Measurements from ENCODE around the gene SIAH3.

Gene SIAH3

DNA sequence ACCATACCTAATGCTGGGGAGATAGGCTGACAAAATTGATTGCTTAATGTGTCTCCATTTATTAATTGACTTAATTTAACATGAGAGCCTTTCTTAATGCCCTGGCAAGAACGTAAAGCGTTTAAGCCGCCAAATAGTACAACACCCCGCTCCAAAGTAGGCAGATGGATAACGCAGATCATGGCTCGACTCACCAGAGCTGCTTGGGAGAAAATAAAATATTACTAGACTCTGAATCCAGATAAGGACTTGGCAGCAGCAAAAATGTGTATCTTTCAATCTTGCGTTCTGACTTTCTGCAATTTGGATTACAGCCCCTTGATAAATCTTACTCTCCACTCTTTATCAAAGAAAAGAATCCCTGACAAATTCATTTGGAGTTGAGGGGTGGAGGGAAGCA, 403 bp upstream of the SIAH3 start:
- no peak overlapping the region for H3K4me3 ChIP-seq (ENCODE audit: low read depth, low read length)
- CTCF ChIA-PET: no interaction called here
- POLR2A ChIA-PET: no interaction called here
- no peak overlapping the region for H3K27ac ChIP-seq (ENCODE audit: extremely low read depth, low read depth, low read length)
- TF ChIP-seq ZNF707 (tag by site-specific recombination; IDR thresholded peaks at IDR 0.05) (no peak), IKZF3 (tag by site-specific recombination; IDR thresholded peaks at IDR 0.05) (no peak), ZNF610 (tag by site-specific recombination; IDR thresholded peaks at IDR 0.05; ENCODE audit: borderline replicate concordance) (no peak), GFI1B (tag by site-specific recombination; IDR thresholded peaks at IDR 0.05) (no peak), ZNF530 (tag by site-specific recombination; IDR thresholded peaks at IDR 0.05; ENCODE audit: low read depth) (no peak), ZNF274 (IDR thresholded peaks at IDR 0.05; ENCODE audit: low read length) (no peak), ZNF274 (tag by site-specific recombination; IDR thresholded peaks at IDR 0.05; ENCODE audit: borderline replicate concordance) (no peak), MYNN (tag by site-specific recombination; IDR thresholded peaks at IDR 0.05; ENCODE audit: borderline replicate concordance) (no peak), ZFP69B (tag by site-specific recombination; IDR thresholded peaks at IDR 0.05) (no peak), ZNF600 (tag by site-specific recombination; IDR thresholded peaks at IDR 0.05) (no peak)
- TF ChIP-seq, protein P1, sequence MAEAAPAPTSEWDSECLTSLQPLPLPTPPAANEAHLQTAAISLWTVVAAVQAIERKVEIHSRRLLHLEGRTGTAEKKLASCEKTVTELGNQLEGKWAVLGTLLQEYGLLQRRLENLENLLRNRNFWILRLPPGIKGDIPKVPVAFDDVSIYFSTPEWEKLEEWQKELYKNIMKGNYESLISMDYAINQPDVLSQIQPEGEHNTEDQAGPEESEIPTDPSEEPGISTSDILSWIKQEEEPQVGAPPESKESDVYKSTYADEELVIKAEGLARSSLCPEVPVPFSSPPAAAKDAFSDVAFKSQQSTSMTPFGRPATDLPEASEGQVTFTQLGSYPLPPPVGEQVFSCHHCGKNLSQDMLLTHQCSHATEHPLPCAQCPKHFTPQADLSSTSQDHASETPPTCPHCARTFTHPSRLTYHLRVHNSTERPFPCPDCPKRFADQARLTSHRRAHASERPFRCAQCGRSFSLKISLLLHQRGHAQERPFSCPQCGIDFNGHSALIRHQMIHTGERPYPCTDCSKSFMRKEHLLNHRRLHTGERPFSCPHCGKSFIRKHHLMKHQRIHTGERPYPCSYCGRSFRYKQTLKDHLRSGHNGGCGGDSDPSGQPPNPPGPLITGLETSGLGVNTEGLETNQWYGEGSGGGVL (tag by site-specific recombination; IDR thresholded peaks at IDR 0.05): no peak
- 0 out of 2 replicates have a peak, but pooled peaks cover 2% of the 10 kb centered on the region for H3K4me1 ChIP-seq (ENCODE audit: control insufficient read depth, insufficient read depth, low read length)
- H3K36me3 ChIP-seq (ENCODE audit: control insufficient read depth in 2 of 2, insufficient read depth in 1 of 2, low read length in 2 of 2): no peaks in the 10 kb centered on the region
- H3K9me3 ChIP-seq (ENCODE audit: control insufficient read depth, insufficient read depth, low read depth, low read length): no peaks in the 10 kb centered on the region

DNA sequence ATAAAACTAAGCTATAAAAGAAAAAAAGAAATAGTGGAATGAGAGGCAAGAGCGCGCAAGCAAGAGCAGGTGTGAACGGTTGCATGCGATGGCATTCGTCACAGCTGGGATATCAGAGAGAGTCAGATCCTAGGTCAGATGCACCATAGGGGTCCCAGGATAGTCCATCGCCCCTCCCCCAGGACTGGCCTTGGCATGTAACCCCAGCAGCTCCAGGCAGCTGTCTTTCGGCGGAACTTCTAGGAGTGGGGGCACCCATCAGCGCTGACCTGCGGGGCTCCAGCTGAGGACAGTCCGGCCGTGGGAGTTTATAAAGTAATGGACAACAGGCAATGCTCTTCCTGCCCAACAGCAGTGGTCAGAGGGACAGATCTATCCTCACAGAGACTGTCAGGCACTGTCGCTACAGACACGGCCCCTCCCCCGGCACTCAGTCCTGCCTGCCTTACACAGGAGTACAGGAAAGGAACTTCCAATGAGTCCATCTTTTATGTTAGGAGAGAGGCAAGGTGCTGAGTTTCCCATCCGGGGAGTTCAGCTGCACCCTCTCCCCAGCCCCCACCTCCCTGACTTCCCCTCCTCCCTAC, 1.4 kb downstream of the SIAH3 start:
- ChIA-PET POLR2A (interaction anchor here (0.5 kb wide), 1 partner anchor 909 kb away, joined by 6 read pairs; no protein-coding TSS in a partner anchor), CTCF (interaction anchor here (0.7 kb wide), 1 partner anchor 1802 kb away, joined by 3 read pairs; no protein-coding TSS in a partner anchor)
- H3K4me3 ChIP-seq (ENCODE audit: low read depth, low read length): no peak overlapping the region; the same call in 1 of the 2 replicates
- 0 out of 2 replicates have a peak, but pooled peaks cover 2% of the 10 kb centered on the region for H3K4me1 ChIP-seq (ENCODE audit: control insufficient read depth, insufficient read depth, low read length)
- no peaks in the 10 kb centered on the region for H3K36me3 ChIP-seq (ENCODE audit: control insufficient read depth in 2 of 2, insufficient read depth in 1 of 2, low read length in 2 of 2)
- H3K27ac ChIP-seq (ENCODE audit: extremely low read depth, low read depth, low read length): no peak overlapping the region
- H3K9me3 ChIP-seq (ENCODE audit: control insufficient read depth, insufficient read depth, low read depth, low read length): no peaks in the 10 kb centered on the region
- TF ChIP-seq REPIN1 (tag by site-specific recombination; IDR thresholded peaks at IDR 0.05; ENCODE audit: low read depth): no peak

DNA sequence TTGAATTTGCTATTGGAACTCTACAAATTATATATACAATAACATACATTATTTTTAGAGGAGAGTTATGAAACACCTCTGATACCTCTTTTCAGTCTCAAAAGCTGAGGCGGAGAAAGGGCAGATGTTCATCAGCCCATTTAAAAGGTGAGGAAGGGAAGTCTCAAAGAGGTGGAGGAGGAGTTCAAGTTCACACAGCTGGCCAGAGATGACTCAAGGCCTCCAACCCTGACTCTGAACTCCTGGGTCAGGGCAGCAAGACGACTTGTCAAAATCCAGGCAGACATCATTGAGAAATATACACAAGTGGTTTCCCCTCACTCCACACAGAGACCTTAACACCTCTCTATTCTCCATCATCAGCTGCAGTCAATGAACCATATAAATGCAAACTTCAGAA, 2.1 kb downstream of the SIAH3 start:
- no peaks in the 10 kb centered on the region for H3K9me3 ChIP-seq (ENCODE audit: control insufficient read depth, insufficient read depth, low read depth, low read length)
- H3K36me3 ChIP-seq (ENCODE audit: control insufficient read depth in 2 of 2, insufficient read depth in 1 of 2, low read length in 2 of 2): no peaks in the 10 kb centered on the region
- ChIA-PET CTCF (interaction anchor here (0.7 kb wide), 1 partner anchor 1801 kb away, joined by 3 read pairs; no protein-coding TSS in a partner anchor), POLR2A (interaction anchor here (0.5 kb wide), 1 partner anchor 910 kb away, joined by 6 read pairs; no protein-coding TSS in a partner anchor)
- no peak overlapping the region for H3K4me3 ChIP-seq (ENCODE audit: low read depth, low read length)
- H3K27ac ChIP-seq (ENCODE audit: extremely low read depth, low read depth, low read length): no peak overlapping the region
- H3K4me1 ChIP-seq (ENCODE audit: control insufficient read depth, insufficient read depth, low read length): 0 out of 2 replicates have a peak, but pooled peaks cover 2% of the 10 kb centered on the region
- TF ChIP-seq, protein P2, sequence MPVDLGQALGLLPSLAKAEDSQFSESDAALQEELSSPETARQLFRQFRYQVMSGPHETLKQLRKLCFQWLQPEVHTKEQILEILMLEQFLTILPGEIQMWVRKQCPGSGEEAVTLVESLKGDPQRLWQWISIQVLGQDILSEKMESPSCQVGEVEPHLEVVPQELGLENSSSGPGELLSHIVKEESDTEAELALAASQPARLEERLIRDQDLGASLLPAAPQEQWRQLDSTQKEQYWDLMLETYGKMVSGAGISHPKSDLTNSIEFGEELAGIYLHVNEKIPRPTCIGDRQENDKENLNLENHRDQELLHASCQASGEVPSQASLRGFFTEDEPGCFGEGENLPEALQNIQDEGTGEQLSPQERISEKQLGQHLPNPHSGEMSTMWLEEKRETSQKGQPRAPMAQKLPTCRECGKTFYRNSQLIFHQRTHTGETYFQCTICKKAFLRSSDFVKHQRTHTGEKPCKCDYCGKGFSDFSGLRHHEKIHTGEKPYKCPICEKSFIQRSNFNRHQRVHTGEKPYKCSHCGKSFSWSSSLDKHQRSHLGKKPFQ (tag by site-specific recombination; IDR thresholded peaks at IDR 0.05): no peak
- TF ChIP-seq ZNF76 (tag by site-specific recombination; IDR thresholded peaks at IDR 0.05; ENCODE audit: borderline replicate concordance, low read depth) (no peak), ZNF394 (tag by site-specific recombination; IDR thresholded peaks at IDR 0.05; ENCODE audit: borderline replicate concordance) (no peak), ZNF549 (tag by site-specific recombination; IDR thresholded peaks at IDR 0.05) (no peak), ZBTB8A (tag by site-specific recombination; IDR thresholded peaks at IDR 0.05) (no peak), ZNF140 (tag by site-specific recombination; IDR thresholded peaks at IDR 0.05) (no peak), ZNF302 (tag by site-specific recombination; IDR thresholded peaks at IDR 0.05; ENCODE audit: low read depth) (no peak)
- TF ChIP-seq, protein P3, sequence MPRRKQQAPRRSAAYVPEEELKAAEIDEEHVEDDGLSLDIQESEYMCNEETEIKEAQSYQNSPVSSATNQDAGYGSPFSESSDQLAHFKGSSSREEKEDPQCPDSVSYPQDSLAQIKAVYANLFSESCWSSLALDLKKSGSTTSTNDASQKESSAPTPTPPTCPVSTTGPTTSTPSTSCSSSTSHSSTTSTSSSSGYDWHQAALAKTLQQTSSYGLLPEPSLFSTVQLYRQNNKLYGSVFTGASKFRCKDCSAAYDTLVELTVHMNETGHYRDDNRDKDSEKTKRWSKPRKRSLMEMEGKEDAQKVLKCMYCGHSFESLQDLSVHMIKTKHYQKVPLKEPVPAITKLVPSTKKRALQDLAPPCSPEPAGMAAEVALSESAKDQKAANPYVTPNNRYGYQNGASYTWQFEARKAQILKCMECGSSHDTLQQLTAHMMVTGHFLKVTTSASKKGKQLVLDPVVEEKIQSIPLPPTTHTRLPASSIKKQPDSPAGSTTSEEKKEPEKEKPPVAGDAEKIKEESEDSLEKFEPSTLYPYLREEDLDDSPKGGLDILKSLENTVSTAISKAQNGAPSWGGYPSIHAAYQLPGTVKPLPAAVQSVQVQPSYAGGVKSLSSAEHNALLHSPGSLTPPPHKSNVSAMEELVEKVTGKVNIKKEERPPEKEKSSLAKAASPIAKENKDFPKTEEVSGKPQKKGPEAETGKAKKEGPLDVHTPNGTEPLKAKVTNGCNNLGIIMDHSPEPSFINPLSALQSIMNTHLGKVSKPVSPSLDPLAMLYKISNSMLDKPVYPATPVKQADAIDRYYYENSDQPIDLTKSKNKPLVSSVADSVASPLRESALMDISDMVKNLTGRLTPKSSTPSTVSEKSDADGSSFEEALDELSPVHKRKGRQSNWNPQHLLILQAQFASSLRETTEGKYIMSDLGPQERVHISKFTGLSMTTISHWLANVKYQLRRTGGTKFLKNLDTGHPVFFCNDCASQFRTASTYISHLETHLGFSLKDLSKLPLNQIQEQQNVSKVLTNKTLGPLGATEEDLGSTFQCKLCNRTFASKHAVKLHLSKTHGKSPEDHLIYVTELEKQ (tag by site-specific recombination; IDR thresholded peaks at IDR 0.05; ENCODE audit: borderline replicate concordance): no peak
- TF ChIP-seq, protein P4, sequence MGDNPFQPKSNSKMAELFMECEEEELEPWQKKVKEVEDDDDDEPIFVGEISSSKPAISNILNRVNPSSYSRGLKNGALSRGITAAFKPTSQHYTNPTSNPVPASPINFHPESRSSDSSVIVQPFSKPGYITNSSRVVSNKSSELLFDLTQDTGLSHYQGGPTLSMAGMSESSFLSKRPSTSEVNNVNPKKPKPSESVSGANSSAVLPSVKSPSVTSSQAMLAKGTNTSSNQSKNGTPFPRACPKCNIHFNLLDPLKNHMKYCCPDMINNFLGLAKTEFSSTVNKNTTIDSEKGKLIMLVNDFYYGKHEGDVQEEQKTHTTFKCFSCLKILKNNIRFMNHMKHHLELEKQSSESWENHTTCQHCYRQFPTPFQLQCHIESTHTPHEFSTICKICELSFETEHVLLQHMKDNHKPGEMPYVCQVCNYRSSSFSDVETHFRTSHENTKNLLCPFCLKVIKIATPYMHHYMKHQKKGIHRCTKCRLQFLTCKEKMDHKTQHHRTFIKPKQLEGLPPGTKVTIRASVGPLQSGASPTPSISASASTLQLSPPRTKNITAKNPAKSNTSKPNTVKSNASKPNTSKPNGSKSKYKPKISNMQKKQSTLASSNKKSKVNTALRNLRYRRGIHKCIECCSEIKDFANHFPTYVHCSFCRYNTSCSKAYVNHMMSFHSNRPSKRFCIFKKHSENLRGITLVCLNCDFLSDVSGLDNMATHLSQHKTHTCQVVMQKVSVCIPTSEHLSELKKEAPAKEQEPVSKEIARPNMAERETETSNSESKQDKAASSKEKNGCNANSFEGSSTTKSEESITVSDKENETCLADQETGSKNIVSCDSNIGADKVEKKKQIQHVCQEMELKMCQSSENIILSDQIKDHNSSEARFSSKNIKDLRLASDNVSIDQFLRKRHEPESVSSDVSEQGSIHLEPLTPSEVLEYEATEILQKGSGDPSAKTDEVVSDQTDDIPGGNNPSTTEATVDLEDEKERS (tag by site-specific recombination; IDR thresholded peaks at IDR 0.05): no peak
